C4-2B (cell line): ENCODE data around the gene KCNK5.

Experiments used
- H3K27ac ChIP-seq: fragments of 450-650 bp; 2 replicates; pipeline ENCODE4 v1.5.1; 2017
- CTCF ChIP-seq: fragments of 450-650 bp; conservative IDR thresholded peaks from 2 replicates; pipeline ENCODE4 v1.5.1; 2017; ENCODE audit warnings: mild to moderate bottlenecking
- ZFX ChIP-seq: fragments of 450-650 bp; IDR thresholded peaks from 2 replicates; pipeline ENCODE4 v1.6.1; 2017

KCNK5 gene

GRCh38 chr6:39223555-39223954, 5.7 kb downstream of the KCNK5 start:
- H3K27ac ChIP-seq, result no peak overlapping the region

GRCh38 chr6:39223061-39223460, 6.2 kb downstream of the KCNK5 start:
- no peak overlapping the region for H3K27ac ChIP-seq
- TF ChIP-seq CTCF, result no peak
- no peak for TF ChIP-seq ZFX

More at GRCh38 chr6:39223555-39223954, 5.7 kb downstream of the KCNK5 start:
- TF ChIP-seq CTCF (no peak), ZFX (no peak)

GRCh38 chr6:39221779-39222641, 7.3 kb downstream of the KCNK5 start:
- TF ChIP-seq CTCF (no peak), ZFX (no peak)
- H3K27ac ChIP-seq, result no peak overlapping the region

GRCh38 chr6:39221115-39221514, 8.2 kb downstream of the KCNK5 start:
- no peak for TF ChIP-seq CTCF
- TF ChIP-seq ZFX, result no peak
- H3K27ac ChIP-seq, result no peak overlapping the region

- TF ChIP-seq ZFX, result no peak
- TF ChIP-seq CTCF, result no peak
- no peak overlapping the region for H3K27ac ChIP-seq
Observed at GRCh38 chr6:39218868-39219567, 10.3 kb downstream of the KCNK5 start.

GRCh38 chr6:39217177-39217864, 12.0 kb downstream of the KCNK5 start:
- TF ChIP-seq ZFX (no peak), CTCF (no peak)

More at GRCh38 chr6:39217177-39217864, 12.0 kb downstream of the KCNK5 start:
- H3K27ac ChIP-seq, result no peak overlapping the region
